Measurements from ENCODE around the gene CLHC1. TPM values are rescaled to one million over a fixed set of nuclear protein-coding genes. Genes with fewer than 3 reads are reported as not detected.
A peak's percentile ranks its signal among the peaks of the same experiment; 100 is the strongest.

Gene CLHC1
- total and polyA plus RNA-seq, 2 of the 8 experiments (the other 6 are each of a cell fraction or from before 2014, with no cell fraction given): 2.6 to 10.8 TPM

- Histone ChIP-seq H3K23ac (ENCODE audit: insufficient read length) (no peak overlapping the region), H4K5ac (ENCODE audit: insufficient read length, low read depth, low read length) (no peak overlapping the region), H3K27me3 (replicated peaks in 1 of 4; ENCODE audit: control insufficient read depth in 3 of 4, extremely low read depth in 1 of 4, insufficient read depth in 3 of 4, low read length in 3 of 4) (no peaks in the 10 kb centered on the region), H3K4me3 (ENCODE audit: extremely low read depth in 1 of 4, insufficient read depth in 2 of 4, low read depth in 3 of 4, low read length in 4 of 4) (no peak overlapping the region), H4K20me1 (replicated peaks in 1 of 2; ENCODE audit: control insufficient read depth in 1 of 2, insufficient read depth in 2 of 2, low read length in 2 of 2) (no peaks in the 10 kb centered on the region), H3K4me1 (replicated peaks in 1 of 4; ENCODE audit: control insufficient read depth in 3 of 4, insufficient read depth in 4 of 4, low read length in 3 of 4) (peaks cover 0 to 17% (median 8%) of the 10 kb centered on the region in 4 experiments; a peak in 4 of 7 replicates), H3K9me3 (ENCODE audit: insufficient read depth in 2 of 2, low read depth in 1 of 2, low read length in 1 of 2) (no peaks in the 10 kb centered on the region), H4K8ac (ENCODE audit: extremely low read depth, insufficient read depth, low read length) (no peak overlapping the region), H3K56ac (replicated peaks; ENCODE audit: insufficient read length, low read depth, low read length) (no peak overlapping the region), H2BK20ac (ENCODE audit: low read length) (no peak overlapping the region), H3K27ac (ENCODE audit: low read depth, low read length) (no peak overlapping the region), H3K79me2 (ENCODE audit: control insufficient read depth in 1 of 2, insufficient read depth in 2 of 2, low read length in 2 of 2) (no peaks in the 10 kb centered on the region), H3K4me2 (ENCODE audit: insufficient read depth in 1 of 2, low read depth in 2 of 2, low read length in 2 of 2) (no peak overlapping the region), H3K4ac (replicated peaks; ENCODE audit: insufficient read length, low read depth, low read length) (no peak overlapping the region), H2BK120ac (replicated peaks; ENCODE audit: low read depth, low read length) (no peak overlapping the region), H3K18ac (ENCODE audit: extremely low read depth, low read length) (no peak overlapping the region), H2BK5ac (ENCODE audit: low read depth, low read length) (no peak overlapping the region), H2AFZ (ENCODE audit: low read length) (peak overlapping the region; percentile 33; the same call in 1 of the 2 replicates), H2BK12ac (ENCODE audit: low read depth, low read length) (peak overlapping the region; percentile 83; the same call in 1 of the 2 replicates), H3K36me3 (ENCODE audit: control insufficient read depth in 2 of 4, insufficient read depth in 4 of 4, low read length in 3 of 4) (no peaks in the 10 kb centered on the region), H3K14ac (ENCODE audit: insufficient read length) (no peak overlapping the region), H4K91ac (replicated peaks; ENCODE audit: insufficient read length, low read length) (no peak overlapping the region), H2AK5ac (ENCODE audit: low read depth, low read length) (no peak overlapping the region), H3K9ac (replicated peaks in 1 of 4; ENCODE audit: extremely low read depth in 1 of 4, low read depth in 3 of 4, low read length in 3 of 4) (no peak overlapping the region), H2BK15ac (ENCODE audit: low read length) (no peak overlapping the region; the same call in 1 of the 2 replicates), H3K79me1 (ENCODE audit: low read depth, low read length) (no peaks in the 10 kb centered on the region), H3K23me2 (ENCODE audit: low read depth, low read length) (no peaks in the 10 kb centered on the region)
- WGBS, 2 experiments (ENCODE audit: extremely low coverage in 1 of 2, insufficient coverage in 1 of 2, insufficient read length in 1 of 2, insufficient replicate concordance in 2 of 2, low coverage in 1 of 2, low lambda C conversion rate in 2 of 2, missing lambda C conversion rate in 1 of 2): 92% methylated on average over 9 of the region's 9 CpGs; no CpG with 5 or more reads in 1 of the 2 experiments
- DNase-seq (ENCODE audit: low read depth in 1 of 2, low spot score in 2 of 2): no peak
- CTCF ChIA-PET (ENCODE audit: partially characterized antibody): interaction anchor here (0.7 to 2.0 kb wide), 11 partner anchors 10 to 263 kb away, joined by 3 to 5 read pairs (median 3); partner anchors contain the start of gene RTN4
- POLR2A ChIA-PET (ENCODE audit: partially characterized antibody): interaction anchor here (1.7 to 2.3 kb wide), 3 partner anchors 29 to 113 kb away, joined by 3 to 10 read pairs (median 6); partner anchors contain the start of gene RTN4
- no peak for FAIRE-seq
- TF ChIP-seq POU5F1 (IDR thresholded peaks at IDR 0.05; ENCODE audit: low read depth, low read length) (no peak), NANOG (IDR thresholded peaks at IDR 0.05; ENCODE audit: insufficient read depth, low read depth, low read length, poor library complexity, severe bottlenecking) (no peak), USF2 (IDR thresholded peaks at IDR 0.05; ENCODE audit: low read length) (no peak), NRF1 (IDR thresholded peaks at IDR 0.05; ENCODE audit: low read depth, low read length) (no peak), PHF8 (conservative IDR thresholded peaks at IDR 0.05; ENCODE audit: low read depth, low read length) (no peak), HDAC2 (IDR thresholded peaks at IDR 0.05; ENCODE audit: borderline replicate concordance in 1 of 2, low read depth in 2 of 2, low read length in 2 of 2) (no peak), E2F6 (IDR thresholded peaks at IDR 0.05) (no peak), GTF2F1 (IDR thresholded peaks at IDR 0.05; ENCODE audit: borderline replicate concordance, low read depth, low read length) (no peak), KDM4A (IDR thresholded peaks at IDR 0.05; ENCODE audit: low read depth, low read length, severe bottlenecking) (no peak), SP1 (IDR thresholded peaks at IDR 0.05; ENCODE audit: low read depth, low read length) (no peak), BCL11A (IDR thresholded peaks at IDR 0.05; ENCODE audit: low read depth in 2 of 2, low read length in 2 of 2) (no peak)
Measured at GRCh38 chr2:55163274-55163721, 68.8 kb downstream of the CLHC1 start.
